T-helper 2 cell treated with Interferon-gamma antibody and Interleukin-4, amounts not matched to agents 5 μg/mL and 100 μg/mL, for 36 hours (primary cell): ENCODE data around the gene DEFB131B.
A peak's percentile ranks its signal among the peaks of the same experiment; 100 is the strongest.
"Not testable (repeated sequence)": the region's sequence is repeated elsewhere in the genome, so short reads cannot be mapped to it uniquely, and the experiment has no call there.

Experiments used
- DNase-seq: peaks from one replicate; pipeline ENCODE4 v3.0.0; 2021; ENCODE audit warnings: low spot score
- H3K27ac Mint-ChIP-seq: one replicate; pipeline ENCODE4 v1.8.0; 2021; ENCODE audit warnings: mild to moderate bottlenecking, mixed read lengths
- H3K27me3 Mint-ChIP-seq: one replicate; pipeline ENCODE4 v1.8.0; 2021; ENCODE audit warnings: low read depth, mixed read lengths
- H3K36me3 Mint-ChIP-seq: one replicate; pipeline ENCODE4 v1.8.0; 2021; ENCODE audit warnings: low read depth, mixed read lengths
- H3K4me1 Mint-ChIP-seq: one replicate; pipeline ENCODE4 v1.8.0; 2021; ENCODE audit warnings: low read depth, mixed read lengths
- H3K4me3 Mint-ChIP-seq: one replicate; pipeline ENCODE4 v1.8.0; 2022; ENCODE audit warnings: mild to moderate bottlenecking, moderate library complexity, mixed read lengths
- H3K9me3 Mint-ChIP-seq: one replicate; pipeline ENCODE4 v1.8.0; 2021; ENCODE audit warnings: mixed read lengths

The DEFB131B gene

DNA sequence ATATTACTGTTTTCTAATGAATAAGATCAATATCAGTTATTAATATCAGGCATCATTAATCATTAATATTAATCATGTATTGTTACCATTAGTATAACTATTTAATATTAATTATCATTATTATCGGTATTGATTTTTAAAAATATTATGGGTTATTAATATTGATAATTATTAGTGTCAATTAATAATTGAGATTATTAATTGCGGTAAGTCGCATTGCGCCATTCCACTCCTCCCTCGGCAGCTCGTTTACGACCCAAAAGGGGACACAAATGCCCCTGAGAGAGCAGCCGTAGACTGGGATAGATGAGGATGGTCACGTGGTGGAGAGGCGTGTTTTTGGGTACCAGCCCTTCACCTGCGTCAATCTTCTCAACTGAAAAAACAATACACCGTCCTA is 7.6 kb downstream of the DEFB131B start:
- not testable (repeated sequence) for H3K9me3 Mint-ChIP-seq, DNase-seq, H3K4me1 Mint-ChIP-seq, H3K27me3 Mint-ChIP-seq, H3K36me3 Mint-ChIP-seq, H3K4me3 Mint-ChIP-seq, H3K27ac Mint-ChIP-seq

DNA sequence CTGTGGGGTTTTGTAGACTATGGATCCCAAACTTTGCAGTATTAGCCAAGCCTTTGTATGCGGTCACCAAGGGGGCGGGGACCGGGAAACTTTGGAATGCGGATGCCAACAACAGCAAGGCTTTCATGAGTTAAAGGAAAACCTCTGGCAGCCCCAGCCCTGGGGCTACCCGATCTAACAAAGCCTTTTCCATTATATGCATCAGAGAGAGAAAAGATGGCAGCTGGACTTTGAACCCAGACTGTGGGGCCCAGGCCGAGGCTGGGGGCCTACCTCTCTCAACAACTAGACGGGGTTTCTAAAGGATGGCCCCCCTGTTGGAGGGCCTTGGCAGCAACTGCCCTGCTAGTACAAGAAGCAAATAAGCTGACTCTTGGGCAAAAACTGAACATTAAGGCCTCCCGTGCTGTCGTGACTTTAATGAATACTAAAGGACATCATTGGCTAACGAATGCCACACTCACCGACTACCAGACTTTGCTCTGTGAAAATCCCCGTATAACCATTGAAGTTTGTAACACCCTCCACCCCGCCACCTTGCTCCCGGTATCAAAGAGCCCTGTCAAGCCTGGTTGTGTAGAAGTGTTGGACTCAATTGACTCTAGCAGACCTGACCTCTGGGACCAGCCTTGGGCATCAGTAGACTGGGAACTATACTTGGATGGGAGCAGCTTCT is 10.2 kb downstream of the DEFB131B start:
- not testable (repeated sequence) for H3K4me1 Mint-ChIP-seq, H3K27me3 Mint-ChIP-seq, H3K4me3 Mint-ChIP-seq, H3K36me3 Mint-ChIP-seq, DNase-seq, H3K9me3 Mint-ChIP-seq, H3K27ac Mint-ChIP-seq

DNA sequence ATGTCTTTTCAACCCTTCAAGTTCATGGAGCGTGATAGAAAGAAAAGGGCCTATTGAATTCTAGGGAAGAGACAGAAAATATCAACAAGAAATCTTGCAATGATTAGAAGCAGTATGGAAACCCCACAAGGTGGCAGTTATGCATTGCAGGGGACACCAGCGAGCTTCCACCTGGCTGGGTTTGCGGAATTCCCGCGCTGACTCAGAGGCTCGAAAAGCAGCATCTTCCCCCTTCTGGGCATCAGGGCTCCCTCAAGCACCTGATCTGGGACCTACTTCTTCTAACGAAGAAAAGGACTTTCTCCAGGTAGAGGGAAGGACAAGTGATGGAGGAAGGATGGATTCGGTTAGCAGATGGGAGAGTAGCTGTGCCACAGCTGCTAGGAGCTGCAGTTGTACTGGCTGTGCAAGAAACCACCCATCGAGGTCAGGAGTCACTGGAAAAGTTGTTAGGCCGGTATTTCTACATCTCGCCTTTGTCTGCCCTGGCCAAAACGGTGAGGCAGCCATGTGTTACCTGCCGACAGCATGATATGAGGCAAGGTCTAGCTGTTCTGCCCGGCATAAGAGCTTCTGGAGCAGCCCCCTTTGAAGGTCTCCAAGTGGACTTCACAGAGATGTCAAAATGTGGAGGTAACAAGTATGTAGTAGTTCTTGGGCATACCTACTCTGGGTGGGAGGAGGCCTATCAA is 11.1 kb downstream of the DEFB131B start:
- not testable (repeated sequence) for H3K9me3 Mint-ChIP-seq, H3K27ac Mint-ChIP-seq, H3K27me3 Mint-ChIP-seq, H3K36me3 Mint-ChIP-seq, DNase-seq, H3K4me3 Mint-ChIP-seq, H3K4me1 Mint-ChIP-seq

DNA sequence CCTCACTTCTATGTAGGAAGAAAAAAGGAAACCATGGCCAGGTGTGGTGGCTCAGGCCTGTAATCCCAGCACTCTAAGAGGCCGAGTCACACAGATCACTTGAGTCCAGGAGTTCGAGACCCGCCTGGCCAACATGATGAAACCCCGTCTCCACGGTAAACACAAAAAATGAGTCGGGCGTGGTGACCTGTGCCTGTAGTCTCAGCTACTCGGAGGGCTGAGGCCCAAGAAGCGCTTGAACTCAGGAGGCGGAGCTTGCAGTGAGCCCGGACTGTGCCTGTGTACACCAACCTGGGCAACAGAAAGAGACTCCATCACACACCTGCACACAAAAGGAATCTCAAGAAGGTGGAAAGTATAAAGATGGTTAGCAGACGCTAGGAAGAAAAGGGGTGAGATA is 17.7 kb downstream of the DEFB131B start:
- H3K27ac Mint-ChIP-seq, result no peak overlapping the region
- H3K4me3 Mint-ChIP-seq, result no peak overlapping the region
- DNase-seq, result no peak
- no peaks in the 10 kb centered on the region for H3K4me1 Mint-ChIP-seq
- peaks cover 6% of the 10 kb centered on the region for H3K36me3 Mint-ChIP-seq
- H3K9me3 Mint-ChIP-seq, result no peaks in the 10 kb centered on the region
- H3K27me3 Mint-ChIP-seq, result no peaks in the 10 kb centered on the region

DNA sequence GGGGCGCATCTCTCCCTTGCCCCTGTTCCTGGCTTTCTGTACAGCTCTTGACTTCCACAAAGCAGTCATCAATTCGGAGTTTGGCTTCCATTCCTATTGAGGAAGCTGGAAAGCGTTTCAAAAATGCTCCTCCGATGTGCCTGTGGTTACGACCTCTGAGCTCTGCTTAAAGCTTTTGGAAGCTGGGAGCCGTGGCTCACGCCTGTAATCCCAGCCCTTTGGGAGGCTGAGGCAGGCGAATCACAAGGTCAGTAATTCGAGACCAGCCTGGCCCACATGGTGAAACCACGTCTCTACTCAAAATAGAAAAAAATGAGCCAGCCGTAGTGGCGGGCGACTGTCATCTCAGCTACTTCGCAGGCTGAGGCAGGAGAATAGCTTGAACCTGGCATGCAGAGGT is 22.9 kb downstream of the DEFB131B start:
- H3K4me1 Mint-ChIP-seq, H3K27me3 Mint-ChIP-seq, DNase-seq, H3K4me3 Mint-ChIP-seq, H3K36me3 Mint-ChIP-seq, H3K27ac Mint-ChIP-seq, H3K9me3 Mint-ChIP-seq: not testable (repeated sequence)

DNA sequence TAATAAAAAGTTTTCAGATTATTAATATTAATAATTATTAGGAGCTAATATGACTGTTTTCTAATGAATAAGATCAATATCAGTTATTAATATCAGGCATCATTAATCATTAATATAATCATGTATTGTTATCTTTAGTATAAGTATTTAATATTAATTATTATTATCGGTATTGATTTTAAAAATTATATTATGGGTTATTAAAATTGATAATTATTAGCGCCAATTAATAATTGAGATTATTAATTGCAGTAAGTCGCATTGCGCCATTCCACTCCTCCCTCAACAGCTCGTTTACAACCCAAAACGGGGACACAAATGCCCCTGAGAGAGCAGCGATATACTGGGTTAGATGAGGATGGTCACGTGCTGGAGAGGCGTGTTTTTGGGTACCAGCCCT is 30.0 kb downstream of the DEFB131B start:
- H3K4me3 Mint-ChIP-seq, result no peak overlapping the region
- DNase-seq, result no peak
- H3K27me3 Mint-ChIP-seq, result no peaks in the 10 kb centered on the region
- H3K27ac Mint-ChIP-seq, result no peak overlapping the region
- peaks cover 20% of the 10 kb centered on the region for H3K36me3 Mint-ChIP-seq
- H3K4me1 Mint-ChIP-seq, result peaks cover 11% of the 10 kb centered on the region
- H3K9me3 Mint-ChIP-seq, result no peaks in the 10 kb centered on the region

DNA sequence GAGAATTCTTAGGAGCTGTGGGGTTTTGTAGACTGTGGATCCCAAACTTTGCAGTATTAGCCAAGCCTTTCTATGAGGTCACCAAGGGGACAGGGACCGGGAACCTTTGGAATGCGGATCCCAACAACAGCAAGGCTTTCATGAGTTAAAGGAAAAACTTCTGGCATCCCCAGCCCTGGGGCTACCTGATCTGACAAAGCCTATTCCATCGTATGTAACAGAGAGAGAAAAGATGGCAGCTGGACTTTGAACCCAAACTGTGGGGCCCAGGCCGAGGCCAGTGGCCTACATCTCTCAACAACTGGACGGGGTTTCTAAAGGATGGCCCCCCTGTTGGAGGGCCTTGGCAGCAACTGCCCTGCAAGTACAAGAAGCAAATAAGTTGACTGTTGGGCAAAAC is 32.5 kb downstream of the DEFB131B start:
- DNase-seq, H3K27ac Mint-ChIP-seq, H3K4me3 Mint-ChIP-seq, H3K27me3 Mint-ChIP-seq, H3K9me3 Mint-ChIP-seq: not testable (repeated sequence)
- peaks cover 33% of the 10 kb centered on the region for H3K36me3 Mint-ChIP-seq
- peaks cover 24% of the 10 kb centered on the region for H3K4me1 Mint-ChIP-seq

DNA sequence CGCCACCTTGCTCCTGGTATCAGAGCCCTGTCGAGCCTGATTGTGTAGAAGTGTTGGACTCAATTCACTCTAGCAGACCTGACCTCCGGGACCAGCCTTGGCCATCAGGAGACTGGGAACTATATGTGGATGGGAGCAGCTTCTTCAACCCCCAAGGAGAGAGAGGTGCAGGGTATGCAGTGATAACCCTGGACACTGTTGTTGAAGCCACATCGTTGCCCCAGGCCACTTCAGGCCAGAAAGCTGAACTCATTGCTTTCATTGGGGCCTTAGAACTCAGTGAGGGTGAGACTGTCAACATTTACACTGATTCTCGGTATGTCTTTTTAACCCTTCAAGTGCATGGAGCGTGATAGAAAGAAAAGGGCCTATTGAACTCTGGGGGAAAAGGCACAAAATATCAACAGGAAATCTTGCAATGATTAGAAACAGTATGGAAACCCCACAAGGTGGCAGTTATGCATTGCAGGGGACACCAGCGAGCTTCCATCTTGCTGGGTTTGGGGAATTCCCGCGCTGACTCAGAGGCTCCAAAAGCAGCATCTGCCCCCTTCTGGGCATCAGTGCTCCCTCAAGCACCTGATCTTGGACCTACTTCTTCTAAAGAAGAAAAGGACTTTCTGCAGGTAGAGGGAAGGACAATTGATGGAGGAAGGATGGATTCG is 33.2 kb downstream of the DEFB131B start:
- H3K36me3 Mint-ChIP-seq, result peaks cover 40% of the 10 kb centered on the region
- H3K4me1 Mint-ChIP-seq, result peaks cover 28% of the 10 kb centered on the region
- H3K27ac Mint-ChIP-seq, result peak overlapping the region; percentile 68
- H3K4me3 Mint-ChIP-seq, H3K9me3 Mint-ChIP-seq, H3K27me3 Mint-ChIP-seq: not testable (repeated sequence)
- DNase-seq, result peak; percentile 80

DNA sequence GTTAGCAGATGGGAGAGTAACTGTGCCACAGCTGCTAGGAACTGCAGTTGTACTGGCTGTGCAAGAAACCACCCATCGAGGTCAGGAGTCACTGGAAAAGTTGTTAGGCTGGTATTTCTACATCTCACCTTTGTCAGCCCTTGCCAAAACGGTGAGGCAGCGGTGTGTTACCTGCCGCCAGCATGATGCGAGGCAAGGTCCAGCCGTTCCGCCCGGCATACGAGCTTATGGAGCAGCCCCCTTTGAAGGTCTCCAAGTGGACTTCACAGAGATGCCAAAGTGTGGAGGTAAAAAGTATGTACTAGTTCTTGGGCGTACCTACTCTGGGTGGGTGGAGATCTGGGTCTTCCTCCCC is 33.7 kb downstream of the DEFB131B start:
- Mint-ChIP-seq H3K36me3 (peaks cover 43% of the 10 kb centered on the region), H3K27ac (peak overlapping the region; percentile 68), H3K4me1 (peaks cover 29% of the 10 kb centered on the region)
- not testable (repeated sequence) for DNase-seq, H3K27me3 Mint-ChIP-seq, H3K9me3 Mint-ChIP-seq, H3K4me3 Mint-ChIP-seq

DNA sequence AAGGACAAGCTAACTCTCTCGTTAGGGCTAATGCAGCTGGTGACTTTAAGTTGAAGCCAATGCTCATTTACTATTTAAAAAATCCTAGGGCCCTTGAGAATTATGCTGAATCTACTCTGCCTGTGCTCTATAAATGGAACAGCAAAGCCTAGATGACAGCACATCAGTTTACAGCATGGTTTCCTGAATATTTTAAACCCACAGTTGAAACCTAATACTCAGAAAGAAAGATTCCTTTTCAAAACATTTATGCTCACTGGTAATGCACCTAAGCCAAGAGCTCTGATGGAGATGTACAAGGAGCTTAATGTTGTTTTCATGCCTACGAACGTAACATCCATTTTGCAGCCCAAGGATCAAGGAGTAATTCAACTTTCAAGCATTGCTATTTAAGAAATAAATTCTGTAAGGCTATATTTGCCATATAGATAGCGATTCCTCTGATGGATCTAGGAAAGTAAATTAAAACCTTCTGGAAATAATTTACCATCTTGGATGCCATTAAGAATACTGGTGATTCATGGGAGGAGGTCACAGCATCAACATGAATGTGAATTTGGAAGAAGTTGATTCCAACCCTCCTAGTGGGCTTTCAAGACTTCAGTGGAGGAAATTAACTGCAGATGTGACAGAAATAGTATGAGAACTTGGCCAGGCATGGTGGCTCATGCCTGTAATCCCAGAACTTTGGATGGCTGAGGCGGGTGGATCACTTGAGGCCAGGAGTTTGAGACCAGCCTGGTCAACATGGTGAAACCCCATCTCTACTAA is 35.7 kb downstream of the DEFB131B start:
- H3K4me3 Mint-ChIP-seq, result no peak overlapping the region
- H3K27me3 Mint-ChIP-seq, result no peaks in the 10 kb centered on the region
- DNase-seq, result no peak
- H3K4me1 Mint-ChIP-seq, result peaks cover 29% of the 10 kb centered on the region
- H3K9me3 Mint-ChIP-seq, result no peaks in the 10 kb centered on the region
- peaks cover 56% of the 10 kb centered on the region for H3K36me3 Mint-ChIP-seq
- H3K27ac Mint-ChIP-seq, result peak overlapping the region; percentile 38

DNA sequence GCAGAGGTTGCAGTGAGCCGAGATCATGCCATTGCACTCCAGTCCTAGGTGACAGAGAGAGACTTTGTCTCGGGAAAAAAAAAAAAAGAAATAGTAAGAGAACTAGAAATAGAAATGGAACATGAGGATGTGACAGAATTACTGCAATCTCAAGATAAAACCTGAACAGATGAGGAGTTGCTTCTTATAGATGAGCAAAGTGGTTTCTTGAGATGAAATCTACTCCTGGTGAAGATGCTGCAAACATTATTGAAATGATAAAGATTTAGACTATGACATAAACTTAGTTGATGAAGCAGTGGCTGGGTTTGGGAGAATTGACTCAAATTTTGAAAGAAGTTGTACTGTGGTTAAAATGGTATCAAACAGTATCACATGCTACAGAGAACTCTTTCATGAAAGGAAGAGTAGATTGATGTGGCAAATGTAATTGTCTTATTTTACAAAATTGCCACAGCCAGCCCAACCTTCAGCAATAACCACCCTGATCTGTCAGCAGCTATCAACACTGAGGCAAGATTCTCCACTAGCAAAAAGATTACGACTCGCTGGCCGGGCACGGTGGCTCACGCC is 36.5 kb downstream of the DEFB131B start:
- peaks cover 56% of the 10 kb centered on the region for H3K36me3 Mint-ChIP-seq
- H3K27ac Mint-ChIP-seq, result peak overlapping the region; percentile 51
- no peak overlapping the region for H3K4me3 Mint-ChIP-seq
- H3K4me1 Mint-ChIP-seq, result peaks cover 29% of the 10 kb centered on the region
- DNase-seq, result peak; percentile 26
- H3K9me3 Mint-ChIP-seq, result no peaks in the 10 kb centered on the region
- no peaks in the 10 kb centered on the region for H3K27me3 Mint-ChIP-seq

DNA sequence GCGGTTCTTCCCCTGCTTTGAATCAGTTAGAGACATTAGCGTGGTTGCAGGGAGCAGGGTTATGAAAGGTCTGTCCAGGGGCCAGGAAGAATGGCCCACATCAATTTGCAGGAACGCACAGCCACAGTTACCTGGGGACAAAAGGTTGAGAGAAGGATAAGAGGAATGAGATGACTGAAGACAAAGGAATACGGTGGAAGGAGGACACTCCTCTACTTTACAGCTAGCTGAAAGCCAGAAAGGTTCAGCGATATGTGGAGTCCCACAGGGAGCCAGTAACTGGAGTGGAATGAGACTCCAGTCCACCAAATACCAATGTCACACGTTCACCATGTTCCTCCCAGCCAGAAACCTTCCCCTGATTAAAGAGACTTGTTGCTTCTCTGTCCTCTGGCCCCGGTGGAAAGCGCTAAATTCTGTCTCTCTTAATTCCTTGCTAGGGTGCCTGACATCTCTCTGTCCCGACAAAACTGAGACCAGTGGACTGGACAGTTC is 39.4 kb downstream of the DEFB131B start:
- Mint-ChIP-seq H3K27ac (peak overlapping the region; percentile 16), H3K36me3 (peaks cover 45% of the 10 kb centered on the region), H3K9me3 (no peaks in the 10 kb centered on the region), H3K27me3 (no peaks in the 10 kb centered on the region), H3K4me1 (peaks cover 18% of the 10 kb centered on the region), H3K4me3 (no peak overlapping the region)
- DNase-seq, result no peak

DNA sequence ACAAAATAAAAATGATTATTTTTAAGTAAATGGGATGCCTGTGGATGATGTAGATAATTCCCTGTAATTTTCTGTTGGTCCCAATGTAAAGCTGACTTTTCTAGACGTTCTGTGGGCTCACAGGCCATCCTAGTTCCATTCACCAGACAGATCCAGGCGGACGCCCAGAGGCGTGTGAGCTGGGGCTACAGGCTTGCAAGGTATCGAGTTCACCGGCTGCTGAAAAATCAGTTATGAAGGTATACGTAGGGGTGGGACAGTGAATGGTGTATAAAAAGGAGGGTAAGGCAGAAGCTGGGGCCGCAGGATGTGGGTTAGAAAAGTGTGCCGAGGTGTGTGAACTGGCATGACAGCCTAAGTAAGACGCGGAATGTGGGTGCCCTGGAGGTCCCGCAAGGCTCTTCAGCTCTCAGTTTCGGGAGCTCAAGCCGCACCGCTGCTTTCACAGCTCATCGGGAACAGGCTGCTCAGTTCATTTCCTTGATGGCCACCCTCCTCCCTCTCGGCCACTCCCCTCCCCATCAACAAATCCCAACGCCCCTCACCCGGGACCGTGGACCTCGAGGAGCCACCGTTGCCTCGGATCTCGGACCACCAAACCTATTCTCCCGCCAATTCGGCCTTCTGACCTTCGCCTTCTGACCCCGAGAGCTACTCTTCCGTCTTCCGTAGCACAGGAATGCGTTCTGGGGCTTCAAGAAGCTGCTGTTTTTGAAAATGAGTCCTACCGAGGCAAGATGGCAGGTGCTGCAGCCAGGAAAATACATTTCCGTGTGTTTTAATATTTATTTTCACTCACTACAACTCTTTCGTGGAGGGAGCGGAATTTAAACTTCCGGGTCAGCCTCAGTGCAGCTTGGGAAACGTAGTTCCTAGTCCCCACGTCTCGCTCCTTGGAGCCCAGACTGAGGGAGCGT is 49.8 kb downstream of the DEFB131B start, which contains the start of gene XNDC1N:
Gene XNDC1N, minus strand, starts transcription at position 775 of the 917 bp plus-strand sequence. CDS start 5,241 bp downstream, outside the sequence.
- Mint-ChIP-seq H3K27ac (peak within 1 kb of the TSS; percentile 98), H3K36me3 (peaks cover 8% of the 10 kb centered on the region), H3K4me3 (peak within 1 kb of the TSS; percentile 95), H3K27me3 (no peaks in the 10 kb centered on the region), H3K4me1 (peaks cover 29% of the 10 kb centered on the region), H3K9me3 (no peaks in the 10 kb centered on the region)
- peak; percentile 71 for DNase-seq
